Measurements from ENCODE around the gene DNAJC1.

DNA sequence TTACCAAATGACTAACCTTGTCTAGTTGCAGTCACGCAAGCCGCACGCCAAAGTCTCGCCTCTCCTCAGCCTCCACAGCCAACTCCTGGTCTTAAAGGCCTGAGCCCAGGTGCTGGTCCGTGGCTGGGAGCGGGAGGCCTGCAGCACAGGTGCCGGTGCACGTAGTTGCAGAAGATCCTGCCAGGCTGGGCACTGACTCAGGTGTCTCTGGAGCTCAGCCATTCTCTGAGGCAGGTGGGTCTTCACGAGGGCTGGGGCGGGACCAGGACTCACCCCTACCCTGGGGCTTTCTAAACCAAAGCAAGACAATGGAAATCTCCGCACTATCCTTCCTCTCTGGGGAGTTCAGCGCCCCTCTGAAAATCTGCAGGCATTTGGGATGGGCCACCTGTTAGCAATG lies 253.1 kb downstream of the DNAJC1 start:
- TF ChIP-seq EZH2 (IDR thresholded peaks at IDR 0.05) = no peak
- no peak for TF ChIP-seq POLR2AphosphoS5 (IDR thresholded peaks at IDR 0.05; ENCODE audit: borderline replicate concordance, low read depth, low read length)
- TF ChIP-seq FOXP2 (optimal IDR thresholded peaks at IDR 0.05; ENCODE audit: control extremely low read depth, extremely low read length, insufficient read depth) = no peak
